Stimulated activated CD4-positive, alpha-beta T cell treated with anti-CD3 and anti-CD28 coated beads, Interleukin-2, amount 100 ng/mL, for 4 hours (primary cell): ENCODE measurements around the gene VAPA.
A peak's percentile ranks its signal among the peaks of the same experiment; 100 is the strongest.

Experiments
- DNase-seq: peaks from one replicate; pipeline ENCODE4 v3.0.0-alpha.2; 2020; ENCODE audit warnings: low read depth

VAPA gene

DNA sequence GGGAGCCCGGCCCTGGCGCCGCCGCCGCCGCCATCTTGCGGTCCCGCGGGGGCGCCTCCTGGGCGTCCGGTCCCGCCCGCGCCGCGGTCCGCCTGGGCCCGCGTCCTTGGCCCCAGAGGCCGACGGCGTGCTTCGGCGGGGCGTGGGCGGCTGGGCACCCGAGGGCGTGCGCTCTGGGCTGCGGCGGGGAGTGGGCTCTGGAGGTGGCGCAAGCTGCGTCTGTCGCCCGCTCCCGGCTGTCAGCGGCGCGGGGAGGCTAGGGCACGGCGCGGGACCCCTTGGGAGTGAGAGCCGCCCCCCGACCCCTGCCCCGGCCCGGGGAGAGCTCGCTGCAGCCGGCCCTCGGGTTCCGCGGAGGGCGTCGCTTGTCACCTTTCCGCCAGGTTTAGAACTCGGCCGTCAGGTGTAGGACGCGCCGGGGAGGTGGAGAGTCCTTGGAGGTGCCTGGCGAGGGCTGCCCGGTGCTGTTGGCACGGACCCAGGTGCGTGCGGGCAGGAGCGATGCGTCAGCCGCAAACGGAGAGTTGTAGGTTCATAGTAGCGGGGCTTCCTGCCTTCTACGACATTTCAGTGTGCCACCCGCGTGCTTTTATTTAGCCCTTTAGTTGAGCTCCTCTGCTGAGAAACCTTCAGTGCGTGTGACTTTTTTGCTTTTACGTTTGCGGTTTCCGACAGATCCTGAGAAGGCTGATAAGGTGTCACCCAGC is 921 bp downstream of the VAPA start:
- peak; percentile 72 for DNase-seq

DNA sequence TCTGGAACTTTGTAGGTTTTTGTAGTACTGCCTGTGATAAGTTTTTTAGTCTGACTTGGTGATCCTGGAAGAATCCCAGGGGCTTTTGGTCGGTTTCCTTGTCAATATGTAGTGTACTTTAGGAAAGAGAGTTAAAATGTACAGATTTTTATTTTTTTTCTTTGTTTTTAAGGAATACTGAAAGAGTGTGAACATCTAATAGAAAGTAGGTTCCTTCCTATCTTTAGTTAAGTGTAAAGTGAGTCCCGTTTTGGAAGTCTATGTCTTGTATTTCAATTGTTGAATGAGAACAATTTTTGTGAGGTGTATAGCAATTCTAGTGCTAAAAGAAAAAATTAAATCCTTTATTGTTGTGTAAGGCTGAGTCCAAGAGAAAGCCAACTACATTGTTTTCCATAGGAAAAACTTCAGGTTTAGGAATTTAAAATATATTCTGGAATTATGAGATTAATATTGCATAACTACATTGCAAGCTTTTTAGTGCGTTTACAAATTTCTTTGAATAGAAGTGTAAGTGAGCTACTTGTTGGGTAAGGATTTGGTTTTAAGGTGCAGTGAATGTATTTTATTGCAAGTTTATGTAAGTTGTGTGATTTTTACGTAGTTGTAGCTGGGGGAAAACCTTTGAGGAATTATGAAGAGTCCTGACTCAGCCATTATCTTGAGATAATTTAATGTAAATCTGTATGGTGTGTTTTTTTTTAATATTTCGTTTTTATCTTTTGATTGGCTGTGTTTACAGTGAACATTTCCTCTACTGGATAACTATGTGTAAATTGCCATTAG is 1.7 kb downstream of the VAPA start:
- no peak for DNase-seq

DNA sequence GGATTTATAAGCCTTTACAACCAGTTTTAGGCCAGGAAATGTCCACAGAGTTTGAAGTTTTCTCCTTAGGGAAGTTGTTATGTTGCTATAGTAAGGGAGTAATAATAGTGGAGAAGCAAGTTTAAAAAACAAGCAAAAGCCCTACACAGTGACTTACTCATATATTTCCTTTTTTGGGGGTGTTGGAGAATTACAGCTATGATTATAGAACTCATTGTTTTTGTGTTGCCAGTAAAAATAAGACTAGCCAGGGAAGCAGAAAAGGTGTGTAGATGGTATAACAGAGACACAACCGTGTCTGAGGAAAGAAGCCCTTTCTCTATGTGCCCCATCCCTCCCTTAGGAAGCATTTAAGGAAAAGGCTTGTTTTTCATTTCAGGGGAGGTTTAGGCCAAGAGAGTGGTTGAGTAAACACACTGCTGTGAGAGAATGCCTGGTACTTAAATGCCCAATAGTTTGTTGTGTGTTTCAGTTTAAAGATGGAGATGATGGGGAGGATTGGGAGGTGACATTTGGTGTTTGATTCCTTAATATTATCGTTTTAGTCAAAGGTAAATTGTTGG is 2.3 kb downstream of the VAPA start:
- no peak for DNase-seq

DNA sequence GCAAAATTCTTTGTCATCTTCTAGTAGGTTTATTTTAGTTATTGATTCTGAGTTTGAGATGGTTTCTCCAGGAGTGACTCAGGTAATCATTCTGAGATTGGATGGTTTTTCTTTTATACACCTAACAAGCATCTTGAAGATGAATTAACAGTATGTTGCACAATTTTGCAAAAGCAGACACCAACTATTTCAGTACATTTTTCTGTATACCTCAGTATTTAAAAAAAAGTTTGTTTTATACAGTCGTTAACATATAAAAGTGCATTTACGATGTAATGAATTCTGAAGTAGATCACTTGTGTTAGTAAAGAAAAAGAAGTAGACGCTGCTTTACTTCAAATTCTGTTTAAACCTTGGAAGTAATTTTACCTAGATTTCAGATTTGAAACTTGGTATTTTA is 3.0 kb downstream of the VAPA start:
- no peak for DNase-seq

DNA sequence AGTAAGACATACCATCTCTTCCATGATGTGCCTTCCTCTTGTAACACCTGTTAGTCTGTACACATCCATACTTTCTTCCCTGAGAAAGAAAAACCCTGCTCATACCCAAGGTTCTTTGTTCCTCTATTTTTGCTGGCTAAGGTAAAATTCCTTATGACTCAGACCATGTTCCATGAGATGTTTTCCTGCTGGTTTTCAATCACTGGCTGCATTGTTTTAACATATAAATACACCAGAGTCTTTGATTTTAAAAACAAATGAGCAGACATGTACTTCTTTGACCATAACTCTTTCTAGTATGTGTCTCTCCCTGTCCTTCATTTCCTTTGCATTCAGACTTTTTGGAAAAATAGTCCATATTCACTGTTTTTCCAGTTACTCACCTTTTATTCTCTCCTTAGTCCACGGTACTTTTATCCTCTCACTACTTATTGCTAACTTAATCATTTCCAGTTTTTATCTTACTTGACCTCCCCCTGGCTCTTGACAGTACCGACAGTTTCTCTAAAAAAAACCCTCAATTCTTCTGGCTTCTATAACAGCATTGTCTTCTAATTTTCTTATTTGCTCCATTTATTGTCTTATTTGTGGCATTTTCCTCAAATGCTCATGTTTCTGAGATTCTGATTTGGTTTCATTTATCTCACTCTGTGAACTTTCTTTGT is 4.3 kb downstream of the VAPA start:
- no peak for DNase-seq

DNA sequence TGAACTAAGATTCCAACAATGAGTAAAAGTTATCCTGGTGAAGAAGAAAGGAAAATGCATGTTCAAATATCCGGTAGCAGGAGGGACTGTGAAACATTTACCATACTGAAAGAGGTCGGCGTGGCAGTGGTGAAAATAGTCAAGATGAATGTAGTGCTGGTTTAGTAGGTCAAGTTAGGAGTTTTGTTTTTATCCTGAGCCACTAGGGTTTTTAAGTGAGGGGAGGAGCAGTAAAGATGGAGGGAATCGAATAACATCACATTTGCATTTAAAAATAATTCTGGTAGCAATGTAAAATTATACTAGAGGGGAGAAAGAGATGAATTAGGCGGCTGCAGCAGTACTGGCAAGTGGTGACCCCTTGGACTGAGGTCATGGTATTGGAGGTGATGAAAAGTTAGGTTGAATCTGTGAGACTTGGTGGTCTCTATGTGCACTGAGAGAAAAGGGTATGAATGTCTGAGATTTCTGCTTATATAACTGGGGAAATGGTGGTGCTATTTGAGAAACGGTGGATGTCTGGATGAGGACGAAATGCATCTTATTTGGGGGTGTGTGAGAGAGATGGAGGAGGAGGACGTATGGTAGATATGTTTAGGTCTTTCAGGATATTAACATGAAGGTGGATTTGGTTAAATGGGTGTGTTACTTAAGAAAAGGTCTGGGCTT is 5.9 kb downstream of the VAPA start:
- no peak for DNase-seq

DNA sequence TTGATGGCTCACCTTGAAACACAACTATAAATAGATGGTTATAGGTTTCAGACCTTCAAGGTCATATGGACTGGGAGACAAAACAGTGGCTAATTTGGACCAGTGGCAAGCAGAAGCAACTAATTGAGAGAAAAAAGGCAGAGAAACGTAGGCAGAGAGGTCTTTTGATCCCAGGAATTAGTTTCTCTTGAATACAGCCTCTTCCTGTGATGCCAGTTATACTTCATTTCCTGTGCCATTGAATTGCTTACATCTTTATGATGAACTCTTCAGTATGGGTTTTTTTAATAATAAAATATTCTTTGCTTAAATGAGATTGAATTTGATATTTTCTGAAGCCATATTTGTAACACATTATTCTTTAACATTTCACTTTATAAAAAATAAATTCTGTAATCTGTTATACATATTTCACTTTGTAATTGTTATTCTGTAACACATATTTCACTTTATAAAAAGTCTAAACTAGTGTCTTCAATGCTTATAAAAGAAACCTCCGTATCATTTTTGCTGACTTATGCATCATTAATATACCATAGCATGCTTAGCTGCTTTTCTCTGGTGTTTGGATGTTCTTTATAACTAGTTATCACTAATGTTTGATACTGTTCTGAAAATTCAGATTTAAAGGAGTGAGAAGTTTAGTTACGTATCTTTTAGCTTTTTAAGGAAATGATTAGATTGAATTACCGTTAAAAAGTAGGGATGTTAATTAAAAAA is 8.9 kb downstream of the VAPA start:
- no peak for DNase-seq

DNA sequence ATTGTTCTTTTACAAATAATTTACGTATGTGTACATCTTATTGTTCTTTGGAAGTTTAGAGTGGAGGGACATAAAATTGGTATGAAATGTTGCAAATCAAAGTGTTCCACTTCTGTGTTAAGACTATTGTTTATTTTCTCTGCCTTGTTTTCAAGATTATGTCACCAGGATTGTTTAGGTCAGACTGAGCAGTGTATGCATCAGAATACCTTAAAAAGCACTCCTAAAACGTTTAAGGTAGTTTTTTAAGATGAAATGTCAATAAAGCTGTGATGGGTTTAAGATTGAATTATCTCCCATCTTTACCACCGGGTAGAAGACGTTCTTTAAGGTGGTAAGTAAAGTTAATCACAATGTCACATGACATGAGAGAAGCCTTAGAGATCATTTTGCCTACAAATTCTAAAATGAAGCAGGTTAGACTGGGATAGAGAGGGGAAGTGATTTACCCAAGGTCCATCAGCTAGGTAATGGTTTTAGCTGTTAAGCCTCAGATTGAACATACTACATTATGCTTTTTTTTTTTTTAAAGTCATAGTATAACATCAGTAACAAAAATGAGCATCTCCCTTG is 10.6 kb downstream of the VAPA start:
- DNase-seq = no peak

DNA sequence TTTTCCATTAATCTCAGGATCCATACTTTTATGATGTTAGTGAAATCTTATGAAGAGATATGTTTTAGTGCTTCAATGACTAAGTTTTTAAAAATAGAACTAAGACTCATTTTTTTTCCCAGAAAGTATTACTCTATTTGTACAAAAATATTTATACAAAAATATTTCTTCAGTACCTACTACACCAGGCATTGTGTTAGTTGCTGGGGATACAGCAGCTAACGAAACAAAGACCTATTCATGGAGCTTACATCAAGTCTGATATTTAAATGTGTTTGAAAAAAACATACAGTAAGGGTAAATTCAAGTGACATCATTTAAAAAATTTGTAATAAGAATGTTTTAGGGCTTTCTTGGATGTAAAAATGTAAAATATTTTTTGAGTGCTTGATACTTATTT is 11.6 kb downstream of the VAPA start:
- DNase-seq = no peak

DNA sequence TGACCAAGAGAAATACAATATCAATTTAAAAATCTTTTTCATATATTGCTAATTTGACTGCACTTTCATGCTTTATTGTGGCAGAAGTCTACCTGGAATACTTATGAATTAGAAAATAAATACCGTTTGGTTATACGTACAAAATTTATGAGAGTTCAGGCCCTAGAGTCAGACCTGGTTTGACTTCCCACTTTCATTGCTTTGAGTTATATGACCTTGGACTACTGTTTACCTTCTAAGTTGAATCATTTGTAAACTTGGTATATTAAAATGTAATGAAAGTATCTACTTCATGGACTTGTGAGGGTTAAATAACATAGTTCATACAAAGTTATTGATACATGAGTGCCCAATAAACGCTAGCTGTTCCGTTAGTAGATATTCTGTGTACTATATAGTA is 12.0 kb downstream of the VAPA start:
- DNase-seq = no peak

DNA sequence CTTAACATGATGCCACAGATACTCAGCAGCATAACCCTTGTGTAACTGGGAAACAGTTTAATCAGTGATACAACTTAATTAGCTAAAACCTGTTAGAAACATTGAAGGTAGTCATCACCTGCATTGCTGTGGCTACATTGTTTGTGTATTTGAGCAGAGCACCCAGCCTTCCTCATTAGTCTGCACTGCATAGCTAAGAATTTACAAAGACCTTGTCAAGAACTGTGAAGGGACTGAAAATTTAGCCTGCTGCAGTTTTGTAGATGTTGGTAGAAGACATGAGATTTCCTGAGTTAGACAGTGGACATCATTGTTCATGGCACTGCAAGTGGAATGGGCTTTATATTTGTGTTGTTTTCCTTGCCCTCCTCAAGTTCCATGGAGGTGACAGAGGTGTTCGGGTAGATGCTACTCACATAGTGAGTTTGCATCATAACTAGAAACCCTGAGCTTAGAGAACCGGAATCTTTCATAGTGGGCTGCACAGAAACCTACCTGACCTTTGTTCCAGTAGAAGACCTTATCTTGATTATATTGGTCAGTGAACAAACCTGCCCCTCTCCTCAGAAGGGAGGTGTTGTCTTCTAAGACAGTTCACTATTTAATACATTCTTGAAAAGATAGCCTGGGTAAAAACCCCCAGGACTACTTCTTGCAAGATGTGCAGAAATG is 12.5 kb downstream of the VAPA start:
- DNase-seq = no peak

DNA sequence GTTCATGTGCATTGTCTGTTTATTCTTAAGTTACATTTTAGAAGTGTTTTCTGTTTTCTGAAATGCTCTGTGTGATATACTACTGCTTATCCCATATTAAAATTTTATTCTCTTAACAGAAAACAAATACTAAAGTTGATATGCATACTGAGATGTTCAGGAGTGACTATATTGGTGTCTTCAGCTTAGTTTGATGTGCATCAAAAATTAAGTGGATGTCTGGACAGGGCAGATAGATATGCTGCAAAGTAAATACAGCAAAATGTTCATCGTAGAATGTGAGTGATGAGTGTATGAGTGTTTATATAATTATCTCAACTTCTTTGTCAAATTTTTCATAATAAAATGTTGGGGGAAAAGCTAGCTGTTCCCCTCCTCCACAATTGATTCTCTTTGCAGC is 13.2 kb downstream of the VAPA start:
- DNase-seq = no peak

DNA sequence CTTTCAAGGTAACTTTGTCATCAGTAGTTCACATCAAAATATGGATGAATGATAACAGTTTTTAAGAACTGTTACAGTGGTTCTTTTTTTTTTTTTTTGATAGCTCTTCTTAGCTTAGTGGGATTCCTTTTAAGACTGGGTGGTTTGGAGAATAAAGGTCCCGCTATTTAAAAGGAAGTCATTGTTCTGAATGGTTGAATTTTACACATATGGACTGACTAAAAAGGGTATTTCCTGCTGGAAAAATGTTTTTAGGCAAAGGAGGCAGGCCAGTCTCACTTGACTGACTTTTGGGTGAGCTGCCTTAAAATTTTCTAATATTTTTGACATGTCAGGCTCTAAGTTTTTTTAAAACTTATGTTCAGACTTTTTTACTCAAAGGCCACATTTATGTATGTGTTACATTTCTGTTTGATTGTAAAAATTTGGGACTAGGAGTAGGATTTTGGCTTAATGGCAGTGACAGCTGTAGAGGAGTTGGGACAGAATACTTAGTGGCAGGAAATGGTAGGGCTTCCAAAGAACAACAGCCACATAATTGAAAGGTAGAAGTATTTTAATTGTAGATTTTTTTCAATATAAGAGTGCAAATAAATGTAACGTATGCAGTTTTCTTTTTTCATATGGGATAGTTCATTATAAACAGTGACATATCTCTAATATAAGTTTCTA is 13.7 kb downstream of the VAPA start:
- no peak for DNase-seq

DNA sequence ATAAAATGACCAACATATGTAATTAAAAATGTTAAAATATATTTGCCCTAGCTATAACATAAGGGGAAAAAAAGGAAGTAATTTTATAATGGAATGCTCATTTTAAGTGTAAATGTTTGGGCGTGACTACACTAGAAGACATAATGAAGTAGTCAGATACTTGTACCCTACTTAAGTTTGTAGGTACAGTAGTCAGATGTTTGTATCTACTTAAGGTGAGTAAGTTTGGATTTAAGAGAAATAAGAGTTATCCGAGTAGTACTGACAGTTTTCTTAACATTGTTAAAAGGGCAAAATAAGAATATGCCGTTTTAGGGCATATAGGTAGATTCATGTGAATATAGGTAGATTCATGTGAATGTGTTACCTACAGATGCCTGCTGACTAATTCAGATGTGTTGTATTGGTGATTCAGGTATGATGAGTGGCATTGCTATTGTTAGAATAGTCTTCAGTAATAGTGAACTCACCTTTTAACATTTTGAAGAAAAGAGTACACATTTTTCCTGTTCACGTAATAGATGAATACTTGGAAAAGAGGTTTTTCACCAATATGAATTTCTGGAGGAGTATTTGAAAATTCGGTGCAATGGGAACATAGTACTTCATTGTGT is 14.9 kb downstream of the VAPA start:
- no peak for DNase-seq

DNA sequence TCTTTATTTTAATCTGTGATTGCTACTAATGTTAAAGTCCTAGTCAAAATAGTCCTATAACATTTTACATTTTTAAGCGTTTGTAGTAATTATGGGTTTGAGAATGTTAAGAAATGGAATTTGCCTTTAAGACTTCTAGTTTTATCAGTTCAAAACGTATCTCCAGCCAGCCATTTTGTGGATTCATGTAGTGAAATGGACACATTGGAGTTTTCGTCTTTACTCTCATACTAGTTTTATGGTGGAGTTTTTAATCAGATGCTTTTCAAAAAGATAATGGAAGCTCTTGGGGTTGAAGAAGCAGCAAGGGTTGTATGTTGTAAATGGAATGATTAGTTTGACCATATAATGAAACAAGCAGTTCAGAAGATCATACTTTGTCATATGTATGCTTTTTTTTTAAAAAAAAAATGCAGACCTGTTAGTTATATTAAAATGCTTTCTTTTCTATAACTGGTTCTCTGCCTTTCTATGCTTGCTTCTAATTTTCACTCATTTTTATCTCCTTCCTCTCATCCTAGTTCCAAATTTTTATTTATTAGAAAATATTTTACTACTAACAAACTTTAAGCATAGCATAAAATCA is 16.6 kb downstream of the VAPA start:
- DNase-seq = no peak

DNA sequence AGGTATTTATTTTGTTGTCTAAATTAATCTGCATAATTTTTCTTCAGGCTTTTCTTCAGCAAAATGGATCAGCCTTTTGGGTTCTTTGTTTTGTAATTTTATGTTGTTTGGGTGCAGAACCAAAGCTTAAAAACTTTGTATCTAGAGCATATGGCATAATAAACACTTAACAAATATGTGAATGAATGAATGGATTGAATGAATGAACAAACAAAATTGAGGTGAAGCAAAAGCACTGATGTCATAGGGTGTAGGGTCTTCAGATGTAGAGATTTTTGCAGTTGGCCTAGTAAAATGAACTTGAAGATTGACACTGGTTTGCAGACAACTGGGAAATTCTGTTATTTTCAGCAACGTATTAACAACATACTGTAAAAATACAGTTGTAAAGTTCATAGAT is 17.3 kb downstream of the VAPA start:
- DNase-seq = no peak

DNA sequence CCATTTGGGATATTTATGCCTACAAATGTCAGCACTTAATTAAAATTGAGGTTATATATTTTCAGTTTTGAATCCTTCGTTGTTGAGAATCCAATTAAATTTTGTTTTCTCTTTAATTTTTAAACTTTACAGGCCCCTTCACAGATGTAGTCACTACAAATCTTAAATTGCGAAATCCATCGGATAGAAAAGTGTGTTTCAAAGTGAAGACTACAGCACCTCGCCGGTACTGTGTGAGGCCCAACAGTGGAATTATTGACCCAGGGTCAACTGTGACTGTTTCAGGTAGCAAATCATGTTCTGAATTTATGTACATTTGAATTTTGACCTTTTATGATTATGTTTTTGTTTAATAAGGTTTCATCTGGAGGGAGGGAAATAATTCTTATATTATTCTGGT is 17.9 kb downstream of the VAPA start:
- DNase-seq = no peak

DNA sequence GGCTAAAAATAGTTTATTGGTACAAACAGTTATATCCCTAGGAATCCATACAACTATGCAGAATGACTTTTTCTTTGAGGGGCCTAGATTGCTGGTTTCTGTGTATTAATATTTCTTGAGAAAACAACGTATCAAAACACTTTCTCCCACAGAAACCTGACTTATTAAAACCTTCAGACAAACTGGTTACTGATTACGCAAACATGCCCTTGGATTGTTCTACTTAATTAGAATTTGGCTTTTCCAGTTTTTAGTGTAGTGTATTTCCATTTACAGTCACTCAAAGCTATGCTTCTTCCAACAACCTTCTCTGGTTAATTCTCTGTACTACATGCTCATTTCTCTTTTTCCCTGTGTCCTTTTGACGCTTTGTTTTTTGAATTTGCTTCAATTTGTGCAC is 20.0 kb downstream of the VAPA start:
- no peak for DNase-seq

DNA sequence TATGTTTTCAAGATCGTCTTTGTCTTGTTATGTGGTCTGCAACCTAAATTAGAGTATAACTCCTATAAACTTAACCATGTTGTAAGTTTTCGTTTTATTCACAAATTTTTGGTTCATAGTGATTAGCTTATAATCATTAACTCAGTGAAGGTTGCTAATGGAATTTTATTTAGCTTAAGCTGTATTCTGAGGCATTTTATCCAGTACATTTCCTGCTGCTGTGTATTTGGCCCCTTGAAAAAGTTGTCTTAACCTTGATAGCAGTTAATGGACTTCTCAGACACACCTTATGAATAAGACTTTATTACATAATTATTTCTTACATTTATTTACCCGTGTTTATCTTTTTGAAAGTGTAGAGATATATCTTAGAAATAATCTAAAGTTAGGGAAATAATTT is 20.5 kb downstream of the VAPA start:
- DNase-seq = no peak
